Ascending aorta (tissue), 2 donors: Measurements from ENCODE around the gene AKAP13. TPM values are rescaled to one million over a fixed set of nuclear protein-coding genes. Genes with fewer than 3 reads are reported as not detected.
A peak's percentile ranks its signal among the peaks of the same experiment; 100 is the strongest.

Experiments
- DNase-seq, 2 donors: peaks; one replicate each; pipeline ENCODE4 v3.0.0-alpha.2; 2019; ENCODE audit warnings: low spot score in 2 of 2
- H3K27ac ChIP-seq, 2 donors: fragments of 200-600 bp; sonication (generic); one replicate each; pipeline ENCODE4 v1.5.1; 2016 to 2017; ENCODE audit warnings: mild to moderate bottlenecking in 1 of 2
- H3K27me3 ChIP-seq: fragments of 200-600 bp; sonication (generic); one replicate; pipeline ENCODE4 v1.5.1; 2017
- H3K36me3 ChIP-seq, 2 donors: fragments of 200-600 bp; sonication (generic); one replicate each; pipeline ENCODE4 v1.5.1; 2016
- H3K4me1 ChIP-seq, 2 donors: fragments of 200-600 bp; sonication (generic); one replicate each; pipeline ENCODE4 v1.5.1; 2016 to 2017; ENCODE audit warnings: mild to moderate bottlenecking in 1 of 2
- H3K4me3 ChIP-seq, 2 donors: fragments of 200-600 bp; sonication (generic); one replicate each; pipeline ENCODE4 v1.5.1; 2016 to 2017; ENCODE audit warnings: mild to moderate bottlenecking in 1 of 2
- H3K9me3 ChIP-seq, 2 donors: fragments of 200-600 bp; sonication (generic); one replicate each; pipeline ENCODE4 v1.5.1; 2016
- CTCF ChIP-seq, 3 experiments: fragments of 200-600 bp in 2 of 3; fragments of 450-650 bp in 1 of 3; sonication (generic) in 2 of 3; IDR thresholded peaks; one replicate each; pipeline ENCODE4 v1.5.1; 2016 to 2019; ENCODE audit warnings: antibody characterized with exemption in 3 of 3, mild to moderate bottlenecking in 1 of 3, moderate library complexity in 1 of 3
- intact Hi-C: fragments of 100-400 bp; cut with DNase I; formaldehyde crosslinking; loops from one replicate; pipeline ENCODE4 v1.15.1; 2023
- total RNA-seq: library from RNA; depleted of rRNA; stranded (reverse); fragments of >200 nt; gene quantifications from one replicate; pipeline ENCODE4 v1.1.0, GENCODE V29; 2016

Gene AKAP13
- total RNA-seq, 1 donor from 2014 or later = 74.3 TPM

GRCh38 chr15:85568261-85568808 is 187.9 kb downstream of the AKAP13 start:
- intact Hi-C loops = no loop called here
- no peak for DNase-seq
- Histone ChIP-seq H3K27me3 (no peaks in the 10 kb centered on the region), H3K27ac (no peak overlapping the region), H3K36me3 (no peaks in the 10 kb centered on the region), H3K4me3 (no peak overlapping the region), H3K4me1 (peaks cover 0 to 4% of the 10 kb centered on the region in 2 donors), H3K9me3 (no peaks in the 10 kb centered on the region)
- no peak for TF ChIP-seq CTCF (IDR thresholded peaks at IDR 0.05)

DNA sequence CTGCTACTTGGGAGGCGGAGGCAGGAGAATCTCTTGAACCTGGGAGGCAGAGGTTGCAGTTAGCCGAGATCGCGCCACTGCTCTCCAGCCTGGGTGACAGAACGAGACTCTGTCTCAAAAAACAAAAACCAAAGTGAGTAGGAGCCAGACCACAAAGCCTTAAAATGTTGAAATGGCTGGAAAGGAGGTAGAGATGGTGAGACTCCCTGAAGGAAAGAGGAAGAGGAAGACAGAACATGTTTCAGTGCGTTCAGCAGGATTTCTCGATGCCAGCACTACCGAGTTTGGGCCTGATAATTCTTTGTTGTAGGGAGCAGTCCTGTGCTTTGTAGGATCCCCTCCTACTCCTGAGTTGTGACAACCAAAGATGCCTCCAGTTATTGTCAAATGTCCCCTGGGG is 189.9 kb downstream of the AKAP13 start:
- intact Hi-C loops = no loop called here
- H3K9me3 ChIP-seq = no peaks in the 10 kb centered on the region
- H3K4me1 ChIP-seq = no peaks in the 10 kb centered on the region
- no peak for TF ChIP-seq CTCF (IDR thresholded peaks at IDR 0.05)
- H3K4me3 ChIP-seq = no peak overlapping the region
- H3K27ac ChIP-seq = no peak overlapping the region
- no peaks in the 10 kb centered on the region for H3K27me3 ChIP-seq
- H3K36me3 ChIP-seq = no peaks in the 10 kb centered on the region
- no peak for DNase-seq

- Histone ChIP-seq H3K4me3 (no peak overlapping the region), H3K27ac (no peak overlapping the region), H3K9me3 (no peaks in the 10 kb centered on the region), H3K36me3 (no peaks in the 10 kb centered on the region), H3K27me3 (no peaks in the 10 kb centered on the region), H3K4me1 (peaks cover 4 to 6% of the 10 kb centered on the region in 2 donors)
- intact Hi-C loops = no loop called here
- TF ChIP-seq CTCF (IDR thresholded peaks at IDR 0.05) = no peak
- no peak for DNase-seq
Observed at GRCh38 chr15:85571780-85572179, 191.4 kb downstream of the AKAP13 start.

GRCh38 chr15:85576392-85576791 is 196.0 kb downstream of the AKAP13 start:
- peak overlapping the region in 1 of 2 donors; percentile 13 for H3K4me3 ChIP-seq
- no peaks in the 10 kb centered on the region for H3K9me3 ChIP-seq
- H3K27me3 ChIP-seq = no peaks in the 10 kb centered on the region
- no peak for TF ChIP-seq CTCF (IDR thresholded peaks at IDR 0.05)
- intact Hi-C loops = no loop called here
- no peak for DNase-seq
- H3K4me1 ChIP-seq = peaks cover 15 to 39% of the 10 kb centered on the region in 2 donors
- peak overlapping the region; percentile 6 to 76 for H3K27ac ChIP-seq
- no peaks in the 10 kb centered on the region for H3K36me3 ChIP-seq

DNA sequence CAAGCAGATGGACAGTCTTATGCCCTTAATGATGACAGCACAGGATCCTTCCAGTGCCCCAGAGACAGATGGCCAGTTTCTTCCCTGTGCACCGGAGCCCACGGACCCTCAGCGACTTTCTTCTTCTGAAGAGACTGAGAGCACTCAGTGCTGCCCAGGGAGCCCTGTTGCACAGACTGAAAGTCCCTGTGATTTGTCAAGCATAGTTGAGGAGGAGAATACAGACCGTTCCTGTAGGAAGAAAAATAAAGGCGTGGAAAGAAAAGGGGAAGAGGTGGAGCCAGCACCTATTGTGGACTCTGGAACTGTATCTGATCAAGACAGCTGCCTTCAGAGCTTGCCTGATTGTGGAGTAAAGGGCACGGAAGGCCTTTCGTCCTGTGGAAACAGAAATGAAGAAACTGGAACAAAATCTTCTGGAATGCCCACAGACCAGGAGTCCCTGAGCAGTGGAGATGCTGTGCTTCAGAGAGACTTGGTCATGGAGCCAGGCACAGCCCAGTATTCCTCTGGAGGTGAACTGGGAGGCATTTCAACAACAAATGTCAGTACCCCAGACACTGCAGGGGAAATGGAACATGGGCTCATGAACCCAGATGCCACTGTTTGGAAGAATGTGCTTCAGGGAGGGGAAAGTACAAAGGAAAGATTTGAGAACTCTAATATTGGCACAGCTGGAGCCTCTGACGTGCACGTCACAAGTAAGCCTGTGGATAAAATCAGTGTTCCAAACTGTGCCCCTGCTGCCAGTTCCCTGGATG is 198.7 kb downstream of the AKAP13 start:
- intact Hi-C loops = no loop called here

More for the DNA sequence above, 198.7 kb downstream of the AKAP13 start:
- peak in 1 of 2 donors; percentile 83 for DNase-seq
- no peak for TF ChIP-seq CTCF (IDR thresholded peaks at IDR 0.05)
- H3K36me3 ChIP-seq = no peaks in the 10 kb centered on the region
- H3K4me1 ChIP-seq = peaks cover 15 to 58% of the 10 kb centered on the region in 2 donors
- no peaks in the 10 kb centered on the region for H3K27me3 ChIP-seq
- H3K9me3 ChIP-seq = no peaks in the 10 kb centered on the region
- H3K4me3 ChIP-seq = peak overlapping the region in 1 of 2 donors; percentile 25
- peak overlapping the region; percentile 78 to 83 for H3K27ac ChIP-seq
